ENCODE results near the gene MAB21L4.

The MAB21L4 gene

GRCh38 chr2:240878341-240878936, 17.5 kb downstream of the MAB21L4 start:
- in situ Hi-C loops (cut with HindIII; ENCODE audit: low sequenced_read_pairs) = no loop called here
- DNase-seq (ENCODE audit: low read depth, low spot score) = no peak
- no peak overlapping the region for H3K4me3 ChIP-seq (ENCODE audit: low read depth, low read length)
- no peak for TF ChIP-seq CTCF (IDR thresholded peaks at IDR 0.05; ENCODE audit: low read depth, low read length)

GRCh38 chr2:240877460-240878340, 18.3 kb downstream of the MAB21L4 start:
- no peak overlapping the region for H3K4me3 ChIP-seq (ENCODE audit: low read depth, low read length)

GRCh38 chr2:240876475-240877251, 19.3 kb downstream of the MAB21L4 start:
- in situ Hi-C loops (cut with HindIII; ENCODE audit: low sequenced_read_pairs) = no loop called here
- DNase-seq (ENCODE audit: low read depth, low spot score) = no peak
- H3K4me3 ChIP-seq (ENCODE audit: low read depth, low read length) = no peak overlapping the region
- TF ChIP-seq CTCF (IDR thresholded peaks at IDR 0.05; ENCODE audit: low read depth, low read length) = no peak

More at GRCh38 chr2:240877460-240878340, 18.3 kb downstream of the MAB21L4 start:
- DNase-seq (ENCODE audit: low read depth, low spot score) = no peak
- TF ChIP-seq CTCF (IDR thresholded peaks at IDR 0.05; ENCODE audit: low read depth, low read length) = no peak
- in situ Hi-C loops (cut with HindIII; ENCODE audit: low sequenced_read_pairs) = no loop called here

GRCh38 chr2:240876035-240876474, 19.9 kb downstream of the MAB21L4 start:
- TF ChIP-seq CTCF (IDR thresholded peaks at IDR 0.05; ENCODE audit: low read depth, low read length) = no peak
- DNase-seq (ENCODE audit: low read depth, low spot score) = no peak
- in situ Hi-C loops (cut with HindIII; ENCODE audit: low sequenced_read_pairs) = no loop called here
- H3K4me3 ChIP-seq (ENCODE audit: low read depth, low read length) = no peak overlapping the region

GRCh38 chr2:240875228-240876034, 20.5 kb downstream of the MAB21L4 start:
- TF ChIP-seq CTCF (IDR thresholded peaks at IDR 0.05; ENCODE audit: low read depth, low read length) = no peak
- no peak for DNase-seq (ENCODE audit: low read depth, low spot score)
- no peak overlapping the region for H3K4me3 ChIP-seq (ENCODE audit: low read depth, low read length)
- in situ Hi-C loops (cut with HindIII; ENCODE audit: low sequenced_read_pairs) = no loop called here

All from astrocyte of the spinal cord (primary cell).